T-cell (primary cell): Measurements from ENCODE around the gene AMER2. TPM values are rescaled to one million over a fixed set of nuclear protein-coding genes. Genes with fewer than 3 reads are reported as not detected.

ENCODE experiments used
- ATAC-seq, 4 experiments: fragments of 200-7000 bp in 3 of 4; fragments of 150-1000 bp in 1 of 4; cut with Tn5 transposase; replicated peaks in 1 of 4; 1 replicate in 3 of 4; 2 replicates in 1 of 4; pipeline ENCODE4 v1.10.0; 2021; ENCODE audit warnings: moderate library complexity in 3 of 4, mild to moderate bottlenecking in 2 of 4, moderate number of reproducible peaks in 1 of 4
- CTCF ChIA-PET, 2 donors: fragments of 300-600 bp; sonication (Branson Sonifier 250); formaldehyde crosslinking; loops; one replicate each; lab custom pipeline; 2022; ENCODE audit warnings: antibody characterized with exemption in 2 of 2; lab: Charles Lee
- POLR2A ChIA-PET, 2 donors: fragments of 300-600 bp; sonication (Branson Sonifier 250); formaldehyde crosslinking; loops; one replicate each; lab custom pipeline; 2022; ENCODE audit warnings: antibody characterized with exemption in 2 of 2; lab: Charles Lee
- DNase-seq, 35 experiments: peaks; one replicate each; pipeline versions ENCODE4 v3.0.0 to v3.0.0-alpha.2; 2013 to 2023
- H3K27ac ChIP-seq: one replicate; pipeline ENCODE4 v1.5.1; 2013; ENCODE audit warnings: low read length
- H3K27me3 ChIP-seq, 2 experiments: replicated peaks in 1 of 2; 1 replicate in 1 of 2; 2 replicates in 1 of 2; pipeline versions ENCODE4 v1.6.1 to v1.7.0; 2013; ENCODE audit warnings: low read length in 1 of 2, mixed read lengths in 1 of 2; ENCODE audit not compliant: control insufficient read depth in 2 of 2, insufficient read depth in 2 of 2; ENCODE audit errors: extremely low read depth in 1 of 2
- H3K36me3 ChIP-seq, 2 donors: 1 replicate in 1 of 2; 2 replicates in 1 of 2; pipeline versions ENCODE4 v1.6.1 to v1.7.0; 2013; ENCODE audit warnings: low read length in 1 of 2; ENCODE audit not compliant: control insufficient read depth in 2 of 2, insufficient read depth in 1 of 2; ENCODE audit errors: extremely low read depth in 1 of 2
- H3K4me1 ChIP-seq, 2 experiments: 1 replicate in 1 of 2; 2 replicates in 1 of 2; pipeline versions ENCODE4 v1.6.1 to v1.7.0; 2013; ENCODE audit warnings: low read length in 2 of 2, mixed read lengths in 1 of 2; ENCODE audit not compliant: insufficient read depth in 2 of 2, control insufficient read depth in 1 of 2; ENCODE audit errors: extremely low read depth in 1 of 2
- H3K4me3 ChIP-seq, 2 donors: 1 replicate in 1 of 2; 2 replicates in 1 of 2; pipeline versions ENCODE4 v1.5.1 to v1.7.0; 2013; ENCODE audit warnings: mild to moderate bottlenecking in 2 of 2, low read length in 1 of 2, moderate library complexity in 1 of 2; ENCODE audit not compliant: control insufficient read depth in 1 of 2; ENCODE audit errors: extremely low read depth in 1 of 2
- H3K9me3 ChIP-seq: 2 replicates; pipeline ENCODE4 v1.7.0; 2013
- H3K27ac Mint-ChIP-seq, 2 donors: one replicate each; pipeline ENCODE4 v1.8.0; 2020 to 2021; ENCODE audit warnings: mild to moderate bottlenecking in 2 of 2, mixed read lengths in 2 of 2
- H3K27me3 Mint-ChIP-seq, 2 donors: one replicate each; pipeline ENCODE4 v1.8.0; 2021 to 2022; ENCODE audit warnings: mixed read lengths in 2 of 2
- H3K36me3 Mint-ChIP-seq: one replicate; pipeline ENCODE4 v1.8.0; 2021; ENCODE audit warnings: mixed read lengths
- H3K4me1 Mint-ChIP-seq, 3 donors: one replicate each; pipeline ENCODE4 v1.8.0; 2020 to 2022; ENCODE audit warnings: mixed read lengths in 3 of 3, mild to moderate bottlenecking in 1 of 3
- H3K4me3 Mint-ChIP-seq, 3 donors: one replicate each; pipeline ENCODE4 v1.8.0; 2020 to 2022; ENCODE audit warnings: mild to moderate bottlenecking in 3 of 3, mixed read lengths in 3 of 3, moderate library complexity in 3 of 3
- H3K9me3 Mint-ChIP-seq, 3 donors: one replicate each; pipeline ENCODE4 v1.8.0; 2020 to 2022; ENCODE audit warnings: mixed read lengths in 3 of 3
- WGBS: methylation state at CpG from one replicate; pipeline ENCODE4 v1.1.5; 2013; ENCODE audit warnings: missing lambda C conversion rate; ENCODE audit not compliant: insufficient coverage; 5-methylcytosine and 5-hydroxymethylcytosine counted together
- total RNA-seq, 35 experiments: library from RNA in 6 of 35; stranded (reverse) in 6 of 35; fragments of 120-200 nt in 1 of 35; gene quantifications; one replicate each; pipeline versions ENCODE4 v1.2.1 to v1.2.4 and lab custom pipeline; 2013 to 2026

The AMER2 gene
- total RNA-seq, 5 donors from 2014 or later (not counting 1 experiment from before 2014, with no cell fraction given): 0.03 TPM; not detected in 4

GRCh38 chr13:25151626-25152195 lies 20.4 kb downstream of the AMER2 start:
- Histone ChIP-seq H3K4me1 (no peaks in the 10 kb centered on the region), H3K27ac (no peak overlapping the region), H3K4me3 (no peak overlapping the region), H3K9me3 (no peaks in the 10 kb centered on the region), H3K36me3 (no peaks in the 10 kb centered on the region), H3K27me3 (peaks cover 0 to 15% of the 10 kb centered on the region in 2 experiments)
- POLR2A ChIA-PET: no interaction called here
- CTCF ChIA-PET: no interaction called here
- no peaks in the 10 kb centered on the region for H3K4me1 Mint-ChIP-seq
- no peaks in the 10 kb centered on the region for H3K9me3 Mint-ChIP-seq
- H3K27ac Mint-ChIP-seq: no peak overlapping the region
- WGBS: 73% methylated on average over 1 of the region's 5 CpGs
- no peaks in the 10 kb centered on the region for H3K36me3 Mint-ChIP-seq
- H3K27me3 Mint-ChIP-seq: peaks cover 15 to 28% of the 10 kb centered on the region in 2 donors
- ATAC-seq: no peak
- DNase-seq: no peak
- no peak overlapping the region for H3K4me3 Mint-ChIP-seq

GRCh38 chr13:25149711-25150110 lies 22.4 kb downstream of the AMER2 start:
- no peaks in the 10 kb centered on the region for H3K4me1 Mint-ChIP-seq
- Histone ChIP-seq H3K4me1 (no peaks in the 10 kb centered on the region), H3K4me3 (no peak overlapping the region), H3K27ac (no peak overlapping the region), H3K27me3 (peaks cover 0 to 23% of the 10 kb centered on the region in 2 experiments), H3K9me3 (no peaks in the 10 kb centered on the region), H3K36me3 (no peaks in the 10 kb centered on the region)
- H3K27me3 Mint-ChIP-seq: peaks cover 17 to 28% of the 10 kb centered on the region in 2 donors
- H3K36me3 Mint-ChIP-seq: no peaks in the 10 kb centered on the region
- H3K4me3 Mint-ChIP-seq: no peak overlapping the region
- DNase-seq (no peak), ATAC-seq (no peak)
- ChIA-PET POLR2A (no interaction called here), CTCF (no interaction called here)
- H3K9me3 Mint-ChIP-seq: no peaks in the 10 kb centered on the region
- H3K27ac Mint-ChIP-seq: no peak overlapping the region
- 85% methylated on average over 4 of the region's 5 CpGs for WGBS

GRCh38 chr13:25148402-25148771 lies 23.7 kb downstream of the AMER2 start:
- H3K9me3 Mint-ChIP-seq: no peaks in the 10 kb centered on the region
- H3K4me3 ChIP-seq: no peak overlapping the region
- no peak overlapping the region for H3K27ac Mint-ChIP-seq
- no peaks in the 10 kb centered on the region for H3K36me3 Mint-ChIP-seq
- peaks cover 0 to 23% of the 10 kb centered on the region in 2 experiments for H3K27me3 ChIP-seq
- H3K4me3 Mint-ChIP-seq: no peak overlapping the region
- no peak for ATAC-seq
- no peak for DNase-seq
- H3K36me3 ChIP-seq: no peaks in the 10 kb centered on the region
- H3K4me1 ChIP-seq: no peaks in the 10 kb centered on the region
- POLR2A ChIA-PET: no interaction called here
- H3K27ac ChIP-seq: no peak overlapping the region
- no peaks in the 10 kb centered on the region for H3K4me1 Mint-ChIP-seq
- no peaks in the 10 kb centered on the region for H3K9me3 ChIP-seq
- CTCF ChIA-PET: no interaction called here
- H3K27me3 Mint-ChIP-seq: peaks cover 19 to 32% of the 10 kb centered on the region in 2 donors
- 93% methylated on average over 3 of the region's 5 CpGs for WGBS

GRCh38 chr13:25147638-25148401 lies 24.3 kb downstream of the AMER2 start:
- no peaks in the 10 kb centered on the region for H3K36me3 ChIP-seq
- Mint-ChIP-seq H3K9me3 (no peaks in the 10 kb centered on the region), H3K27me3 (peaks cover 19 to 31% of the 10 kb centered on the region in 2 donors), H3K36me3 (no peaks in the 10 kb centered on the region), H3K27ac (no peak overlapping the region), H3K4me3 (no peak overlapping the region), H3K4me1 (no peaks in the 10 kb centered on the region)
- ChIA-PET CTCF (no interaction called here), POLR2A (no interaction called here)
- DNase-seq (no peak), ATAC-seq (no peak)
- H3K27ac ChIP-seq: no peak overlapping the region
- H3K4me3 ChIP-seq: no peak overlapping the region
- no peaks in the 10 kb centered on the region for H3K4me1 ChIP-seq
- peaks cover 0 to 18% of the 10 kb centered on the region in 2 experiments for H3K27me3 ChIP-seq
- H3K9me3 ChIP-seq: no peaks in the 10 kb centered on the region
- 25% methylated on average over 2 of the region's 4 CpGs for WGBS

GRCh38 chr13:25143706-25144105 lies 28.4 kb downstream of the AMER2 start:
- DNase-seq: no peak
- 100% methylated on average over 2 of the region's 7 CpGs for WGBS
- H3K4me1 ChIP-seq: no peaks in the 10 kb centered on the region
- POLR2A ChIA-PET: no interaction called here
- H3K27ac ChIP-seq: no peak overlapping the region
- Mint-ChIP-seq H3K4me3 (no peak overlapping the region), H3K27ac (no peak overlapping the region), H3K36me3 (no peaks in the 10 kb centered on the region), H3K27me3 (peaks cover 7 to 21% of the 10 kb centered on the region in 2 donors), H3K9me3 (no peaks in the 10 kb centered on the region), H3K4me1 (no peaks in the 10 kb centered on the region)
- no peak overlapping the region for H3K4me3 ChIP-seq
- no peaks in the 10 kb centered on the region for H3K9me3 ChIP-seq
- peaks cover 0 to 16% of the 10 kb centered on the region in 2 experiments for H3K27me3 ChIP-seq
- CTCF ChIA-PET: interaction anchor here in 1 of 2 donors (0.5 to 0.9 kb wide), 2 partner anchors 12 to 922 kb away, joined by 3 read pairs; no protein-coding TSS in a partner anchor
- no peaks in the 10 kb centered on the region for H3K36me3 ChIP-seq
- ATAC-seq: no peak

GRCh38 chr13:25141042-25141441 lies 31.0 kb downstream of the AMER2 start:
- no peak overlapping the region for H3K27ac ChIP-seq
- H3K4me1 ChIP-seq: no peaks in the 10 kb centered on the region
- H3K9me3 Mint-ChIP-seq: no peaks in the 10 kb centered on the region
- H3K36me3 ChIP-seq: no peaks in the 10 kb centered on the region
- CTCF ChIA-PET: interaction anchor here in 1 of 2 donors (0.5 kb wide), 1 partner anchor 27 kb away, joined by 7 read pairs; no protein-coding TSS in a partner anchor
- POLR2A ChIA-PET: no interaction called here
- H3K27me3 ChIP-seq: peaks cover 0 to 16% of the 10 kb centered on the region in 2 experiments
- no peak overlapping the region for H3K27ac Mint-ChIP-seq
- H3K4me1 Mint-ChIP-seq: no peaks in the 10 kb centered on the region
- no peak overlapping the region for H3K4me3 ChIP-seq
- no peaks in the 10 kb centered on the region for H3K36me3 Mint-ChIP-seq
- DNase-seq (no peak), ATAC-seq (no peak)
- H3K4me3 Mint-ChIP-seq: no peak overlapping the region
- no peaks in the 10 kb centered on the region for H3K9me3 ChIP-seq
- peaks cover 19 to 38% of the 10 kb centered on the region in 2 donors for H3K27me3 Mint-ChIP-seq
- no CpG with 5 or more reads among the region's 5 CpGs for WGBS
